Stomach (tissue), 9 donors: ENCODE data around the gene TBC1D9B. TPM values are rescaled to one million over a fixed set of nuclear protein-coding genes. Genes with fewer than 3 reads are reported as not detected.

Experiments
- DNase-seq, 2 donors: peaks; one replicate each; pipeline versions ENCODE4 v3.0.0 to v3.0.0-alpha.2; 2013 to 2019
- H3K27ac ChIP-seq, 5 donors: fragments of 200-600 bp in 4 of 5; sonication (generic) in 4 of 5; one replicate each; pipeline ENCODE4 v1.5.1; 2013 to 2019; ENCODE audit warnings: mild to moderate bottlenecking in 1 of 5, moderate library complexity in 1 of 5
- H3K27me3 ChIP-seq, 3 donors: fragments of 200-600 bp; sonication (generic); one replicate each; pipeline ENCODE4 v1.5.1; 2017 to 2019; ENCODE audit warnings: mixed run types in 1 of 3
- H3K36me3 ChIP-seq, 4 donors: fragments of 200-600 bp; sonication (generic); 1 replicate in 3 of 4; 2 replicates in 1 of 4; pipeline ENCODE4 v1.5.1; 2016 to 2019
- H3K4me1 ChIP-seq, 4 donors: fragments of 200-600 bp; sonication (generic); one replicate each; pipeline ENCODE4 v1.5.1; 2016 to 2019
- H3K4me3 ChIP-seq, 4 donors: fragments of 200-600 bp; sonication (generic) in 3 of 4; one replicate each; pipeline ENCODE4 v1.5.1; 2016 to 2019; ENCODE audit warnings: mild to moderate bottlenecking in 1 of 4
- H3K9me3 ChIP-seq, 4 donors: fragments of 200-600 bp; sonication (generic); one replicate each; pipeline ENCODE4 v1.5.1; 2016 to 2019
- CTCF ChIP-seq, 7 experiments: fragments of 450-650 bp in 4 of 7; fragments of 200-600 bp in 3 of 7; sonication (generic) in 3 of 7; IDR thresholded peaks; one replicate each; pipeline ENCODE4 v1.5.1; 2016 to 2019; ENCODE audit warnings: antibody characterized with exemption in 7 of 7, control low read depth in 2 of 7, mild to moderate bottlenecking in 1 of 7
- EP300 ChIP-seq: sonication (generic); formaldehyde crosslinking; IDR thresholded peaks from one replicate; pipeline ENCODE4 v1.6.1; 2017; ENCODE audit warnings: antibody characterized with exemption
- POLR2A ChIP-seq, 4 donors: fragments of 450-650 bp; IDR thresholded peaks; one replicate each; pipeline ENCODE4 v1.6.1; 2016; ENCODE audit warnings: antibody characterized with exemption in 4 of 4, control low read depth in 2 of 4, mild to moderate bottlenecking in 1 of 4, moderate library complexity in 1 of 4
- POLR2AphosphoS5 ChIP-seq, 3 donors: sonication (generic); formaldehyde crosslinking; IDR thresholded peaks; one replicate each; pipeline ENCODE4 v1.6.1; 2016; ENCODE audit warnings: antibody characterized with exemption in 3 of 3
- WGBS, 5 donors: extraction: QIAGEN DNeasy Blood & Tissue Kit in 3 of 5; methylation state at CpG; one replicate each; pipeline versions ENCODE4 v1.1.5 to v1.1.7; 2013 to 2018; 5-methylcytosine and 5-hydroxymethylcytosine counted together
- intact Hi-C: fragments of 100-400 bp; cut with DNase I; formaldehyde crosslinking; loops from one replicate; pipeline ENCODE4 v1.15.1; 2023; ENCODE audit warnings: low total_unique reads
- polyA plus RNA-seq, 3 donors: library from polyadenylated mRNA; stranded (reverse); fragments of 200-250 nt; gene quantifications; one replicate each; pipeline ENCODE4 v1.2.3, GENCODE V29; 2013
- total RNA-seq, 5 donors: library from RNA; depleted of rRNA; stranded (reverse); fragments of >200 nt; gene quantifications; one replicate each; pipeline versions ENCODE4 v1.1.0 to v1.2.3, GENCODE V29; 2014 to 2016
- donor health status: healthy with polysubstance abuse.
- donor health status: Bipolar disorder and iron deficiency.
- donor health status: healthy.

The TBC1D9B gene
- total and polyA plus RNA-seq, 8 donors: 29.9 to 260 (median 60.1) TPM

- no peak for TF ChIP-seq POLR2AphosphoS5 (IDR thresholded peaks at IDR 0.05)
- no peak for TF ChIP-seq POLR2A (IDR thresholded peaks at IDR 0.05)
- no peak for TF ChIP-seq CTCF (IDR thresholded peaks at IDR 0.05)
- no peak for TF ChIP-seq EP300
- intact Hi-C loops: no loop called here
- Histone ChIP-seq H3K27me3 (no peaks in the 10 kb centered on the region), H3K9me3 (no peaks in the 10 kb centered on the region), H3K4me1 (no peaks in the 10 kb centered on the region), H3K36me3 (peaks cover 80 to 100% (median 100%) of the 10 kb centered on the region in 4 donors), H3K4me3 (no peak overlapping the region), H3K27ac (no peak overlapping the region)
- 90 to 95% (median 93%) methylated on average over 25 to 26 of the region's 26 CpGs for WGBS, 5 donors
- DNase-seq: no peak
Measured at GRCh38 chr5:179893958-179894895, 13.5 kb downstream of the TBC1D9B start.

GRCh38 chr5:179893076-179893957, 14.4 kb downstream of the TBC1D9B start:
- intact Hi-C loops: no loop called here
- Histone ChIP-seq H3K27me3 (no peaks in the 10 kb centered on the region), H3K36me3 (peaks cover 79 to 100% (median 100%) of the 10 kb centered on the region in 4 donors), H3K4me3 (no peak overlapping the region), H3K4me1 (no peaks in the 10 kb centered on the region), H3K27ac (no peak overlapping the region), H3K9me3 (no peaks in the 10 kb centered on the region)
- TF ChIP-seq POLR2A (IDR thresholded peaks at IDR 0.05) (no peak), EP300 (no peak), CTCF (IDR thresholded peaks at IDR 0.05) (no peak), POLR2AphosphoS5 (IDR thresholded peaks at IDR 0.05) (no peak)
- no peak for DNase-seq
- 90 to 93% (median 93%) methylated on average over 27 to 31 of the region's 31 CpGs for WGBS, 5 donors

- H3K36me3 ChIP-seq: peaks cover 78 to 100% (median 100%) of the 10 kb centered on the region in 4 donors
- H3K9me3 ChIP-seq: no peaks in the 10 kb centered on the region
- DNase-seq: no peak
- no peak overlapping the region for H3K27ac ChIP-seq
- H3K4me3 ChIP-seq: no peak overlapping the region
- no peak for TF ChIP-seq CTCF (IDR thresholded peaks at IDR 0.05)
- TF ChIP-seq POLR2AphosphoS5 (IDR thresholded peaks at IDR 0.05): no peak
- no peak for TF ChIP-seq POLR2A (IDR thresholded peaks at IDR 0.05)
- no peak for TF ChIP-seq EP300
- intact Hi-C loops: no loop called here
- WGBS, 5 donors: 84 to 87% (median 84%) methylated on average over 5 of the region's 5 CpGs
- H3K4me1 ChIP-seq: no peaks in the 10 kb centered on the region
- no peaks in the 10 kb centered on the region for H3K27me3 ChIP-seq
Measured at GRCh38 chr5:179892255-179892654, 15.4 kb downstream of the TBC1D9B start.
